Common myeloid progenitor, CD34-positive (primary cell): Measurements from ENCODE around the gene ATP8A1.
"Not testable (repeated sequence)": the region's sequence is repeated elsewhere in the genome, so short reads cannot be mapped to it uniquely, and the experiment has no call there.

Experiments used
- CTCF ChIA-PET: fragments of 350-600 bp; sonication (Branson Sonifier 250); formaldehyde crosslinking; loops from one replicate; lab custom pipeline; 2021; ENCODE audit warnings: antibody characterized with exemption; lab: Charles Lee
- POLR2A ChIA-PET: fragments of 350-600 bp; sonication (Branson Sonifier 250); formaldehyde crosslinking; loops from one replicate; lab custom pipeline; 2021; ENCODE audit warnings: antibody characterized with exemption; lab: Charles Lee
- DNase-seq, 3 donors: peaks; one replicate each; pipeline versions ENCODE4 v3.0.0 to v3.0.0-alpha.2; 2013
- H3K27ac ChIP-seq, 2 experiments: 1 replicate in 1 of 2; 2 replicates in 1 of 2; pipeline ENCODE4 v1.7.0; 2013; ENCODE audit warnings: inconsistent platforms in 2 of 2, low read length in 2 of 2, mild to moderate bottlenecking in 2 of 2, low read depth in 1 of 2, moderate library complexity in 1 of 2; ENCODE audit not compliant: severe bottlenecking in 2 of 2, insufficient read depth in 1 of 2, poor library complexity in 1 of 2
- H3K27me3 ChIP-seq, 5 experiments: replicated peaks in 2 of 5; 1 replicate in 3 of 5; 2 replicates in 2 of 5; pipeline versions ENCODE4 v1.6.1 to v1.7.0; 2013; ENCODE audit warnings: low read length in 4 of 5, mild to moderate bottlenecking in 2 of 5, moderate library complexity in 2 of 5, inconsistent platforms in 1 of 5; ENCODE audit not compliant: insufficient read depth in 5 of 5, control insufficient read depth in 4 of 5
- H3K36me3 ChIP-seq, 4 experiments: 1 replicate in 2 of 4; 2 replicates in 2 of 4; pipeline versions ENCODE4 v1.6.1 to v1.7.0; 2013; ENCODE audit warnings: low read length in 3 of 4, control low read depth in 1 of 4, mild to moderate bottlenecking in 1 of 4; ENCODE audit not compliant: control insufficient read depth in 4 of 4, insufficient read depth in 4 of 4
- H3K4me1 ChIP-seq, 4 experiments: 1 replicate in 3 of 4; 2 replicates in 1 of 4; pipeline versions ENCODE4 v1.6.1 to v1.7.1; 2013; ENCODE audit warnings: low read length in 3 of 4, mild to moderate bottlenecking in 3 of 4, control low read depth in 1 of 4, inconsistent platforms in 1 of 4, moderate library complexity in 1 of 4; ENCODE audit not compliant: control insufficient read depth in 4 of 4, insufficient read depth in 4 of 4; ENCODE audit errors: control extremely low read depth in 1 of 4
- H3K4me3 ChIP-seq, 7 experiments: 1 replicate in 4 of 7; 2 replicates in 3 of 7; pipeline versions ENCODE4 v1.5.1 to v1.7.0; 2013; ENCODE audit warnings: mild to moderate bottlenecking in 7 of 7, low read length in 6 of 7, moderate library complexity in 6 of 7, inconsistent platforms in 2 of 7, low read depth in 2 of 7, control low read depth in 1 of 7; ENCODE audit not compliant: insufficient read depth in 4 of 7, control insufficient read depth in 1 of 7; ENCODE audit errors: extremely low read depth in 1 of 7
- H3K9me3 ChIP-seq, 5 experiments: 1 replicate in 4 of 5; 2 replicates in 1 of 5; pipeline versions ENCODE4 v1.6.1 to v1.7.1; 2013; ENCODE audit warnings: low read length in 4 of 5, mild to moderate bottlenecking in 2 of 5, inconsistent platforms in 1 of 5, low read depth in 1 of 5, moderate library complexity in 1 of 5; ENCODE audit not compliant: control insufficient read depth in 4 of 5, insufficient read depth in 2 of 5; ENCODE audit errors: control extremely low read depth in 1 of 5
- WGBS: methylation state at CpG from one replicate; pipeline ENCODE4 v1.1.5; 2013; ENCODE audit not compliant: insufficient coverage; 5-methylcytosine and 5-hydroxymethylcytosine counted together

ATP8A1 gene

DNA sequence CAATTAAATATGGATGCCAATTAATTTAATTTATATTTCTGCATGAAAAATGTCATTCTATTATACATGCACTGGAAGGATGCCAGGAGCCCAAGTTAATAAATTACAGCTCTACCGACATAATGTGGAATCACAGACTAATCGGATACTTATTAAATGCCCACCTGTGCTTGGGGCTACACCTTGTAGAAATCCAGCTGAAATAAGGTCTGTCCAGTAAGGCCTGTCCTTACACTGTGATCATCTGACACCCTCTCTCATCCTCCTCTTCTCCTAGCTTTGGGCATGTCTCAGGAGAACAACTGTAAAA lies 265.6 kb downstream of the ATP8A1 start:
- Histone ChIP-seq H3K9me3 (no peaks in the 10 kb centered on the region), H3K4me1 (peaks cover 0 to 2% (median 1%) of the 10 kb centered on the region in 4 experiments), H3K36me3 (no peaks in the 10 kb centered on the region), H3K27ac (no peak overlapping the region), H3K4me3 (no peak overlapping the region), H3K27me3 (peaks cover 0 to 25% (median 9%) of the 10 kb centered on the region in 5 experiments)
- WGBS = 100% methylated on average over 2 of the region's 2 CpGs
- POLR2A ChIA-PET = no interaction called here
- CTCF ChIA-PET = interaction anchor here (0.8 to 1.8 kb wide), 2 partner anchors 20 to 22 kb away, joined by 3 to 6 read pairs; no protein-coding TSS in a partner anchor
- DNase-seq = no peak

- WGBS = 84% methylated on average over 3 of the region's 10 CpGs
- CTCF ChIA-PET = interaction anchor here (0.8 to 1.8 kb wide), 2 partner anchors 19 to 22 kb away, joined by 3 to 6 read pairs; no protein-coding TSS in a partner anchor
- Histone ChIP-seq H3K4me1 (no peaks in the 10 kb centered on the region), H3K27me3 (peaks cover 0 to 21% (median 9%) of the 10 kb centered on the region in 5 experiments), H3K4me3 (no peak overlapping the region), H3K9me3 (no peaks in the 10 kb centered on the region), H3K36me3 (no peaks in the 10 kb centered on the region), H3K27ac (no peak overlapping the region)
- POLR2A ChIA-PET = no interaction called here
- DNase-seq = no peak
These were observed 266.1 kb downstream of the ATP8A1 start for GRCh38 chr4:42390622-42391354.

DNA sequence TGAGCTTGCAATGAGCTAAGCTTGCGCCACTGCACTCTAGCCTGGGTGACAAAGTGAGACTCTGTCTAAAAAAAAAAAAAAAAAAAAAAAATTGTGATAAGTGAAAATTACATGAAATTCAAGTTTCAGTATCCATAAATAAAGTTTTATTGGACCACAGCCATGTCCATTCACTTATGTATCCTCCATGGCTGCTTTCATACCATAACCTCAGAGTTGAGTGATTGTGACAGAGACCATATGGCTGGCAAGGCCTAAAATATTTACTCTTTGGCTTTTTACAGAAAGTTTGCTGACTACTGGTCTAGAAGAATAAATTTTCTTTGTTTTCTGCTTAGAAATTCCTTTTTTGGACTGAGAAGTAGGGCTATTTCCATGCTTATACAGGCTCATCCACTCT lies 271.4 kb downstream of the ATP8A1 start:
- DNase-seq = no peak
- no CpG with 5 or more reads among the region's 1 CpG for WGBS
- peaks cover 0 to 1% (median 0%) of the 10 kb centered on the region in 5 experiments for H3K9me3 ChIP-seq
- no peaks in the 10 kb centered on the region for H3K36me3 ChIP-seq
- POLR2A ChIA-PET = no interaction called here
- H3K4me1 ChIP-seq = no peaks in the 10 kb centered on the region
- H3K27me3 ChIP-seq = no peaks in the 10 kb centered on the region
- CTCF ChIA-PET = no interaction called here
- no peak overlapping the region for H3K4me3 ChIP-seq
- H3K27ac ChIP-seq = no peak overlapping the region

GRCh38 chr4:42381666-42382065 lies 275.2 kb downstream of the ATP8A1 start:
- CTCF ChIA-PET = no interaction called here
- no CpG with 5 or more reads among the region's 2 CpGs for WGBS
- POLR2A ChIA-PET = no interaction called here

DNA sequence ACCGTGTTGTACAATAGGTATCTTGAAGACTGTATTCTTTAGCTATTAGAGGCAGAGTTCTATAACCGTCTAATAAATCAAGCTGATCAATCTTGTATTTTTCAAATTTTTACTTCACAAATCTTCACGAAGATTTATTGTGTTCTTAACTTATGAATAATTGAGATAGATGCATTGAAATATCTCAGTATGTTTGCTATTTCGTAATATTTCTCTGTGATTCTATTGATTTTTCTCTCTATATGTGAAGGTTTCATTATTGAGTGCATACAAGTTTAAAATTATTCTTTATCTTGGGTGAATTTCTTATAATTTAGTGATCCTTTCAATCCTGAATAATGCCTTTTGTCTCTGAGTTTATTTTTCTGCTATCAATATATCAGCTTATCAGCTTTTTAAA lies 279.4 kb downstream of the ATP8A1 start:
- ChIA-PET POLR2A (no interaction called here), CTCF (no interaction called here)
- WGBS = no CpG with 5 or more reads among the region's 4 CpGs
- Histone ChIP-seq H3K4me3 (no peak overlapping the region), H3K4me1 (no peaks in the 10 kb centered on the region), H3K27ac (no peak overlapping the region), H3K9me3 (peaks cover 0 to 1% (median 0%) of the 10 kb centered on the region in 5 experiments), H3K27me3 (peaks cover 0 to 2% (median 0%) of the 10 kb centered on the region in 5 experiments), H3K36me3 (no peaks in the 10 kb centered on the region)
- DNase-seq = no peak

More at GRCh38 chr4:42381666-42382065, 275.2 kb downstream of the ATP8A1 start:
- Histone ChIP-seq H3K9me3 (peaks cover 0 to 1% (median 0%) of the 10 kb centered on the region in 5 experiments), H3K4me3 (no peak overlapping the region), H3K27ac (no peak overlapping the region), H3K4me1 (no peaks in the 10 kb centered on the region), H3K27me3 (no peaks in the 10 kb centered on the region), H3K36me3 (no peaks in the 10 kb centered on the region)
- no peak for DNase-seq

DNA sequence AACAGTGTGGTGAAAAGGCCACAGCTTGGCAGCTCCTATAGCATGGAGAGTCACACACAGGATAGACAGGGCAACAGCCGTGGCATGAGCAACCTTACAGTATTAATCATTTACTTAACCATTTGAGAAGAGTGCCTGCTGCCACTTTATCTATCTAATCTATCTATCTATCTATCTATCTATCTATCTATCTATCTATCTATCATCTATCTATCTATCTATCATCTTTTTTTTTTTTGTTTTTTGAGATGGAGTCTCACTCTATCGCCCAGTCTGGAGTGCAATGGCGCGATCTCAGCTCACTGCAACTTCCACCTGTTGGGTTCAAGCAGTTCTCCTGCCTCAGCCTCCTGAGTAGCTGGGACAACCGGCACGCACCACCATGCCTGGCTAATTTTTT lies 284.6 kb downstream of the ATP8A1 start:
- not testable (repeated sequence) for H3K27me3 ChIP-seq

More for the DNA sequence above, 284.6 kb downstream of the ATP8A1 start:
- H3K4me3 ChIP-seq, H3K9me3 ChIP-seq, POLR2A ChIA-PET, H3K27ac ChIP-seq, DNase-seq, H3K4me1 ChIP-seq, H3K36me3 ChIP-seq: not testable (repeated sequence)
- 95% methylated on average over 4 of the region's 6 CpGs for WGBS
- CTCF ChIA-PET = interaction anchor here (1.0 to 6.6 kb wide), 11 partner anchors 13 to 155 kb away, joined by 3 to 62 read pairs (median 3); no protein-coding TSS in a partner anchor
